Uterus (tissue), 2 donors: Measurements from ENCODE around the gene ADIPOQ.

Source experiments
- CTCF ChIP-seq, 4 experiments: fragments of 200-600 bp in 2 of 4; fragments of 450-650 bp in 2 of 4; sonication (generic) in 2 of 4; IDR thresholded peaks; one replicate each; pipeline ENCODE4 v1.5.1; 2016 to 2019; ENCODE audit warnings: antibody characterized with exemption in 4 of 4, mild to moderate bottlenecking in 2 of 4, moderate library complexity in 1 of 4
- POLR2A ChIP-seq, 2 donors: fragments of 450-650 bp; IDR thresholded peaks; one replicate each; pipeline ENCODE4 v1.6.1; 2016; ENCODE audit warnings: antibody characterized with exemption in 2 of 2, mild to moderate bottlenecking in 1 of 2, moderate library complexity in 1 of 2

GRCh38 chr3:186902713-186903112, 60.2 kb downstream of the ADIPOQ start:
- no peak for TF ChIP-seq CTCF (IDR thresholded peaks at IDR 0.05)
- no peak for TF ChIP-seq POLR2A (IDR thresholded peaks at IDR 0.05)
